CD14-positive monocyte (primary cell): ENCODE measurements around the gene HK3. TPM values are rescaled to one million over a fixed set of nuclear protein-coding genes. Genes with fewer than 3 reads are reported as not detected.

Source experiments
- DNase-seq, 3 donors: peaks; one replicate each; pipeline ENCODE4 v3.0.0-alpha.2; 2011 to 2022
- H2AFZ ChIP-seq: 2 replicates; pipeline ENCODE4 v1.6.0; 2012; ENCODE audit warnings: mild to moderate bottlenecking, low read depth, low read length, inconsistent platforms; ENCODE audit not compliant: insufficient read depth, poor library complexity, severe bottlenecking
- H3K27ac ChIP-seq, 2 donors: 1 replicate in 1 of 2; 2 replicates in 1 of 2; pipeline ENCODE4 v1.5.1; 2012 to 2013; ENCODE audit warnings: low read length in 2 of 2, control low read depth in 1 of 2, inconsistent platforms in 1 of 2, low read depth in 1 of 2, mild to moderate bottlenecking in 1 of 2
- H3K27me3 ChIP-seq, 2 donors: one replicate each; pipeline versions ENCODE4 v1.6.0 to v1.6.1; 2011 to 2013; ENCODE audit warnings: low read length in 2 of 2; ENCODE audit not compliant: control insufficient read depth in 2 of 2, insufficient read depth in 2 of 2
- H3K36me3 ChIP-seq, 2 donors: replicated peaks in 1 of 2; 1 replicate in 1 of 2; 2 replicates in 1 of 2; pipeline versions ENCODE4 v1.5.1 to v1.6.1; 2012 to 2013; ENCODE audit warnings: low read length in 2 of 2, control low read depth in 1 of 2, inconsistent platforms in 1 of 2, mild to moderate bottlenecking in 1 of 2; ENCODE audit not compliant: insufficient read depth in 2 of 2, control insufficient read depth in 1 of 2
- H3K4me1 ChIP-seq, 2 donors: 1 replicate in 1 of 2; 2 replicates in 1 of 2; pipeline versions ENCODE4 v1.5.1 to v1.6.1; 2012 to 2013; ENCODE audit warnings: low read length in 2 of 2, control low read depth in 1 of 2, inconsistent platforms in 1 of 2, mild to moderate bottlenecking in 1 of 2, moderate library complexity in 1 of 2; ENCODE audit not compliant: insufficient read depth in 2 of 2, control insufficient read depth in 1 of 2
- H3K4me2 ChIP-seq: replicated peaks from 2 replicates; pipeline ENCODE3; 2012; ENCODE audit warnings: low read length, moderate library complexity, mild to moderate bottlenecking; ENCODE audit not compliant: poor library complexity, severe bottlenecking; ENCODE audit errors: extremely low read depth
- H3K4me3 ChIP-seq, 3 experiments: fragments of 200-600 bp in 1 of 3; sonication (generic) in 1 of 3; replicated peaks in 1 of 3; 1 replicate in 2 of 3; 2 replicates in 1 of 3; pipeline ENCODE4 v1.5.1; 2011 to 2013; ENCODE audit warnings: low read length in 3 of 3, mild to moderate bottlenecking in 3 of 3, control low read depth in 2 of 3, low read depth in 2 of 3, inconsistent platforms in 1 of 3, moderate library complexity in 1 of 3
- H3K79me2 ChIP-seq: 2 replicates; pipeline ENCODE4 v1.6.0; 2012; ENCODE audit warnings: mild to moderate bottlenecking, control low read depth, inconsistent platforms, low read length, moderate library complexity; ENCODE audit not compliant: insufficient read depth
- H3K9ac ChIP-seq: 2 replicates; pipeline ENCODE4 v1.6.0; 2017; ENCODE audit warnings: low read length, mild to moderate bottlenecking; ENCODE audit not compliant: insufficient read depth, poor library complexity, severe bottlenecking
- H3K9me3 ChIP-seq, 2 donors: replicated peaks in 1 of 2; 1 replicate in 1 of 2; 2 replicates in 1 of 2; pipeline versions ENCODE4 v1.5.1 to v1.6.1; 2012 to 2013; ENCODE audit warnings: low read length in 2 of 2, control low read depth in 1 of 2; ENCODE audit not compliant: control insufficient read depth in 1 of 2, insufficient read depth in 1 of 2
- H4K20me1 ChIP-seq: 2 replicates; pipeline ENCODE4 v1.6.0; 2012; ENCODE audit warnings: mild to moderate bottlenecking, low read length, control low read depth, moderate library complexity; ENCODE audit not compliant: insufficient read depth
- H3K27ac Mint-ChIP-seq, 7 donors: one replicate each; pipeline ENCODE4 v1.8.0; 2020; ENCODE audit warnings: mild to moderate bottlenecking in 7 of 7, mixed read lengths in 7 of 7, moderate library complexity in 6 of 7, inconsistent platforms in 2 of 7
- H3K27me3 Mint-ChIP-seq, 3 donors: one replicate each; pipeline ENCODE4 v1.8.0; 2021 to 2022; ENCODE audit warnings: low read depth in 3 of 3, mild to moderate bottlenecking in 3 of 3, mixed read lengths in 3 of 3, moderate library complexity in 3 of 3, inconsistent platforms in 1 of 3
- H3K36me3 Mint-ChIP-seq, 2 donors: one replicate each; pipeline ENCODE4 v1.8.0; 2020; ENCODE audit warnings: mixed read lengths in 2 of 2, inconsistent platforms in 1 of 2, mild to moderate bottlenecking in 1 of 2
- H3K4me1 Mint-ChIP-seq: one replicate; pipeline ENCODE4 v1.8.0; 2020; ENCODE audit warnings: mild to moderate bottlenecking, mixed read lengths
- H3K4me3 Mint-ChIP-seq, 2 donors: one replicate each; pipeline ENCODE4 v1.8.0; 2020; ENCODE audit warnings: mild to moderate bottlenecking in 2 of 2, mixed read lengths in 2 of 2, moderate library complexity in 1 of 2
- H3K9me3 Mint-ChIP-seq, 7 donors: one replicate each; pipeline ENCODE4 v1.8.0; 2020 to 2022; ENCODE audit warnings: mixed read lengths in 7 of 7, mild to moderate bottlenecking in 6 of 7, moderate library complexity in 6 of 7, inconsistent platforms in 2 of 7
- WGBS: methylation state at CpG from one replicate; pipeline ENCODE4 v1.1.5; 2013; ENCODE audit warnings: missing lambda C conversion rate; ENCODE audit not compliant: insufficient coverage; 5-methylcytosine and 5-hydroxymethylcytosine counted together
- intact Hi-C, 2 donors: fragments of 100-400 bp; cut with micrococcal nuclease; formaldehyde crosslinking; loops; one replicate each; pipeline versions ENCODE4 v1.15.0 to v1.15.1; 2023
- polyA plus RNA-seq, 3 donors: library from polyadenylated mRNA; depleted of rRNA in 1 of 3; unstranded in 2 of 3; stranded (reverse) in 1 of 3; fragments of 300-500 nt in 2 of 3; fragments of >200 nt in 1 of 3; fragmentation: Illumina TruSeq in 2 of 3; gene quantifications; 1 replicate in 2 of 3; 2 replicates in 1 of 3; pipeline ENCODE4 v1.2.3, GENCODE V29; 2012 to 2021
- TF ChIP-seq, protein P1 (sequence below): fragments of 200-600 bp; IDR thresholded peaks from one replicate; pipeline ENCODE4 v1.8.0; 2022; ENCODE audit warnings: antibody characterized with exemption, mild to moderate bottlenecking

Gene HK3
- polyA plus RNA-seq, 3 donors, result 174 to 988 (median 204) TPM

DNA sequence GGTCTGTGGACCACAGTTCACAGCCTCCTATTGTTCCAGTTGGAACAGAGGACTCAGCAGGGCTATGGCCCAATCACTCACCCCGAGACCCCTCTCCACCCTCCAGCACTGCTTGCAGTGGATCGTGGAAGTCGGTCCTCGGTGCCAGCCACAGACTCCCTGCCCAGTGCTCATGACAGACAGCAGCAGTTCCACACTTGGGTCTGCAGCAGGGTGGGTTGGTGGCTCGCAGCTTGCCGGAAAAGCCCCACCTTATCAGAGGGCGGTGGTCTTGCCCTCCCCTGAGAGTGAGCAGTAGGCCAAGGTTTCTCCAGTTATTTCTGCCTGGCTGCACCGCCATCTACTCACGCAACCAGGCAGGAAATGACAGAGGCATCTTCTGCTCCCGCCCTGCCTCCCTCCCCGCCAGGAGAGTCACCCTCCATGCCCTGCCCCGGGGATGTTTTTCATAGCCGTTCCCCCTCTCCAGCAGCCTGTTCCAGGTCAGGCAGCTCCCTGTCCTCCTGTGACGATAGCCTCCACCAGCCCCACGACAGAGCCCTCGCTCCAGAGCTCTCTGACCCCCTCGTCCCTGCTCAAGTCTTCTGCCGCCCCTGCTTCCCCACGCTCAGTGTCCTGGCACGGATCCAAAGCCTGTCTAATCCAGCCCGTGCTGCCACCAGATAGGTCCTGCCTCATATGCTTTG lies 54.3 kb downstream of the HK3 start:
- H2AFZ ChIP-seq, result no peak overlapping the region
- WGBS, result 62% methylated on average over 20 of the region's 21 CpGs
- no peak overlapping the region for H3K4me2 ChIP-seq

DNA sequence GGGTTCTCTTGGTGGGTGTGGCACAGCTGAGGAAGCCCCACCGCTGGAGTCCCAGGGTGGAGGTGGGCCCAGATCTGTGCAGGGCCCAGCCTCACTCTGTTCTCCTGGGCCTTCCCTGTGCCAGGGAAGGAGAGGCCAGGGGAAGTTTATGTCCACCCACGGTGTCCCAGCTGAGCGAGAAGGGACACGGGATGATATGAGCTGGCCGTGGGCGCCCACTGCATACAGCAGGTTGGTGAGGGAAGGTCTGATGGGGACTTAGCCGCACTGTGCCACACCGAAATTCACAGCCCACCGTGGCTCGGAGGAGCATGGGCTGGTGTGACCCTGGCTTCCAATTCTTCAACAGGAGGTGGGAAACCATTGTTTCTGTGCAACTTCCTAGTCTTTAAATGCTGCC lies 54.9 kb downstream of the HK3 start:
- Mint-ChIP-seq H3K36me3 (no peaks in the 10 kb centered on the region), H3K27ac (no peak overlapping the region), H3K27me3 (peaks cover 21 to 49% (median 43%) of the 10 kb centered on the region in 3 donors), H3K4me3 (no peak overlapping the region), H3K4me1 (peaks cover 3% of the 10 kb centered on the region), H3K9me3 (no peaks in the 10 kb centered on the region)
- intact Hi-C loops, result no loop called here
- Histone ChIP-seq H3K79me2 (no peaks in the 10 kb centered on the region), H3K4me3 (no peak overlapping the region), H3K9ac (no peak overlapping the region), H3K4me1 (no peaks in the 10 kb centered on the region), H4K20me1 (no peaks in the 10 kb centered on the region), H3K9me3 (no peaks in the 10 kb centered on the region), H2AFZ (no peak overlapping the region), H3K27me3 (peaks cover 0 to 17% of the 10 kb centered on the region in 2 donors), H3K4me2 (no peak overlapping the region), H3K36me3 (no peaks in the 10 kb centered on the region), H3K27ac (no peak overlapping the region)
- TF ChIP-seq, protein P1, sequence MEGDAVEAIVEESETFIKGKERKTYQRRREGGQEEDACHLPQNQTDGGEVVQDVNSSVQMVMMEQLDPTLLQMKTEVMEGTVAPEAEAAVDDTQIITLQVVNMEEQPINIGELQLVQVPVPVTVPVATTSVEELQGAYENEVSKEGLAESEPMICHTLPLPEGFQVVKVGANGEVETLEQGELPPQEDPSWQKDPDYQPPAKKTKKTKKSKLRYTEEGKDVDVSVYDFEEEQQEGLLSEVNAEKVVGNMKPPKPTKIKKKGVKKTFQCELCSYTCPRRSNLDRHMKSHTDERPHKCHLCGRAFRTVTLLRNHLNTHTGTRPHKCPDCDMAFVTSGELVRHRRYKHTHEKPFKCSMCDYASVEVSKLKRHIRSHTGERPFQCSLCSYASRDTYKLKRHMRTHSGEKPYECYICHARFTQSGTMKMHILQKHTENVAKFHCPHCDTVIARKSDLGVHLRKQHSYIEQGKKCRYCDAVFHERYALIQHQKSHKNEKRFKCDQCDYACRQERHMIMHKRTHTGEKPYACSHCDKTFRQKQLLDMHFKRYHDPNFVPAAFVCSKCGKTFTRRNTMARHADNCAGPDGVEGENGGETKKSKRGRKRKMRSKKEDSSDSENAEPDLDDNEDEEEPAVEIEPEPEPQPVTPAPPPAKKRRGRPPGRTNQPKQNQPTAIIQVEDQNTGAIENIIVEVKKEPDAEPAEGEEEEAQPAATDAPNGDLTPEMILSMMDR, result no peak
- 89% methylated on average over 10 of the region's 10 CpGs for WGBS
- DNase-seq, result no peak

More for the DNA sequence above, 54.3 kb downstream of the HK3 start:
- Mint-ChIP-seq H3K36me3 (no peaks in the 10 kb centered on the region), H3K9me3 (no peaks in the 10 kb centered on the region), H3K4me3 (no peak overlapping the region), H3K27ac (no peak overlapping the region), H3K4me1 (peaks cover 3% of the 10 kb centered on the region), H3K27me3 (peaks cover 21 to 50% (median 45%) of the 10 kb centered on the region in 3 donors)
- H3K27ac ChIP-seq, result no peak overlapping the region
- H3K4me3 ChIP-seq, result no peak overlapping the region
- H3K4me1 ChIP-seq, result no peaks in the 10 kb centered on the region
- no peak for DNase-seq
- intact Hi-C loops, result no loop called here
- TF ChIP-seq, protein P1, result no peak
- no peaks in the 10 kb centered on the region for H3K9me3 ChIP-seq
- H3K9ac ChIP-seq, result no peak overlapping the region
- H3K27me3 ChIP-seq, result peaks cover 0 to 17% of the 10 kb centered on the region in 2 donors
- H3K79me2 ChIP-seq, result no peaks in the 10 kb centered on the region
- H4K20me1 ChIP-seq, result no peaks in the 10 kb centered on the region
- no peaks in the 10 kb centered on the region for H3K36me3 ChIP-seq
